Activated T-cell treated with anti-CD3 and anti-CD28 coated beads, Interleukin-2, amount 50 U/mL, for 24 hours (primary cell): ENCODE measurements around the gene SPG7.

ENCODE experiments used
- DNase-seq: peaks from one replicate; pipeline ENCODE4 v3.0.0-alpha.2; 2020
- H3K27ac Mint-ChIP-seq: 2 replicates; pipeline ENCODE4 v1.8.0; 2020; ENCODE audit warnings: mild to moderate bottlenecking, mixed read lengths
- H3K27me3 Mint-ChIP-seq: 2 replicates; pipeline ENCODE4 v1.8.0; 2020; ENCODE audit warnings: mixed read lengths
- H3K36me3 Mint-ChIP-seq: 2 replicates; pipeline ENCODE4 v1.8.0; 2020; ENCODE audit warnings: low read depth, mixed read lengths
- H3K4me1 Mint-ChIP-seq: 2 replicates; pipeline ENCODE4 v1.8.0; 2020; ENCODE audit warnings: low read depth, mixed read lengths
- H3K4me3 Mint-ChIP-seq: 2 replicates; pipeline ENCODE4 v1.8.0; 2020; ENCODE audit warnings: mild to moderate bottlenecking, moderate library complexity, mixed read lengths
- H3K9me3 Mint-ChIP-seq: 2 replicates; pipeline ENCODE4 v1.8.0; 2020; ENCODE audit warnings: mixed read lengths

Gene SPG7

GRCh38 chr16:89602952-89603590, 94.9 kb downstream of the SPG7 start:
- no peaks in the 10 kb centered on the region for H3K9me3 Mint-ChIP-seq
- DNase-seq: no peak
- H3K4me1 Mint-ChIP-seq: peaks cover 15% of the 10 kb centered on the region
- H3K36me3 Mint-ChIP-seq: no peaks in the 10 kb centered on the region
- peak overlapping the region; percentile 50 for H3K27ac Mint-ChIP-seq
- H3K4me3 Mint-ChIP-seq: no peak overlapping the region
- H3K27me3 Mint-ChIP-seq: no peaks in the 10 kb centered on the region

GRCh38 chr16:89604764-89605163, 96.6 kb downstream of the SPG7 start:
- no peaks in the 10 kb centered on the region for H3K36me3 Mint-ChIP-seq

GRCh38 chr16:89605186-89605970, 97.2 kb downstream of the SPG7 start:
- peaks cover 14% of the 10 kb centered on the region for H3K4me1 Mint-ChIP-seq
- no peaks in the 10 kb centered on the region for H3K27me3 Mint-ChIP-seq
- no peaks in the 10 kb centered on the region for H3K36me3 Mint-ChIP-seq
- no peaks in the 10 kb centered on the region for H3K9me3 Mint-ChIP-seq
- DNase-seq: no peak
- no peak overlapping the region for H3K27ac Mint-ChIP-seq
- no peak overlapping the region for H3K4me3 Mint-ChIP-seq

More at GRCh38 chr16:89604764-89605163, 96.6 kb downstream of the SPG7 start:
- no peak overlapping the region for H3K4me3 Mint-ChIP-seq
- no peak overlapping the region for H3K27ac Mint-ChIP-seq
- H3K4me1 Mint-ChIP-seq: peaks cover 14% of the 10 kb centered on the region
- H3K9me3 Mint-ChIP-seq: no peaks in the 10 kb centered on the region
- H3K27me3 Mint-ChIP-seq: no peaks in the 10 kb centered on the region
- no peak for DNase-seq

GRCh38 chr16:89606006-89606405, 97.8 kb downstream of the SPG7 start:
- no peaks in the 10 kb centered on the region for H3K27me3 Mint-ChIP-seq
- H3K36me3 Mint-ChIP-seq: no peaks in the 10 kb centered on the region
- H3K4me1 Mint-ChIP-seq: peaks cover 14% of the 10 kb centered on the region
- H3K27ac Mint-ChIP-seq: no peak overlapping the region
- H3K9me3 Mint-ChIP-seq: no peaks in the 10 kb centered on the region
- H3K4me3 Mint-ChIP-seq: no peak overlapping the region
- no peak for DNase-seq
